GM21723 (cell line): ENCODE results near the gene ITGA4.
A peak's percentile ranks its signal among the peaks of the same experiment; 100 is the strongest.

Experiments used
- ATAC-seq: cut with Tn5 transposase; IDR thresholded peaks from one replicate; pipeline ENCODE4 v1.9.1; 2021; ENCODE audit warnings: mild to moderate bottlenecking, moderate library complexity; ENCODE audit not compliant: unreplicated experiment

The ITGA4 gene

DNA sequence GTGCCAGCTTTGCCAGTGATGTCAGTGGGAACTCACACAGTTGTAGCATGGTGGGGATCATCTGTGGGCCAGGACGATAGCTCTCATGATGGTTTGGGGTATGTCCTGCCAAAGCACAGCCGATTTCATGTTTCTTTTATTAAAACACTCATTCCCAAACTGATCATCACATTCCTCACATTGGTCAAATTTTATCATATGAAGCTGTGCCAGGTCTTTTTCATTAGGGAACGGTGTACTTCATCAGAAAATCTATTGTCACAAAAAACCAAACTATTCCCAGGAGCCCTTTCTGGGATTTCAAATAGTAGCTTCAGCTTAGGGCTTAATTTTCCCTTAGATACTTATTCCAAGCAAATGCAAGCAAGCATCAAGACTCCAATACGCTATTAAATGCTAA, 42.0 kb downstream of the ITGA4 start:
- no peak for ATAC-seq

DNA sequence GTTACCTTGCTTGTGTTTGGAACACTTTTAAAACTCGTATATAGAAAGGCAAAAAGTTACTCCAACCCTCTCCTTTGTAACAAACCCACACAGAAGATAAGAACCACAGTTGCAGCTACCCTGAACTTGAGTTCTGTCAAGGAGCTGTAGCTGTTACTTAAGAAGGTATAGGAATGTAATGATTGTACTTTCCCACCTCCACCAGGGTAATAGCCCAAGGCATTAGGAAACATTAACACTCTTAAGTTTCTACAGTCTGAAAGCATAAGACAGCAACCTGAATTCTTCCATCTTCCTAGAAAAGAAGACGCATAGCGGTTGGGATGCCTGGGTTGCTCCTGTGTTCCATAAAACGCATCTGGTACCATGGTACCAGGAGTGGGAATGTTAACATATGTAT, 43.0 kb downstream of the ITGA4 start:
- no peak for ATAC-seq

DNA sequence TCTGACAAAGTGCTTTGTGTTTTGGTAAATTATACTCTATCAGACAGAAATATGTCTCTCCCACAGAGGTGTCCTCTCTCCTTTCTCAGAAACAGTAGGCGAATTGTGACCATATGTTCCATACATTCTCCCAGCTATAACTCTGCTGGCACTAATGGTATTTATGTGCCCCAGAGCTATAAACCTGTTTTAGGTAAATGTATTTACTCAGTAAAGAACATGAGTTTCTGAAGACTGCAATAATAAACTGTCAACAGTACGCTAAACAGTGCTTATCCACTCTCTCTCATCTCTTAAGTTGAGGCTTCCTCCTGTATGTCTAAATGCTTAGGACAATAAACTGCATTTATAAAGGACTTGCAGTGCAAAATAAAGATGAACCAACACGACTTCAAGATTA, 58.5 kb downstream of the ITGA4 start:
- no peak for ATAC-seq

DNA sequence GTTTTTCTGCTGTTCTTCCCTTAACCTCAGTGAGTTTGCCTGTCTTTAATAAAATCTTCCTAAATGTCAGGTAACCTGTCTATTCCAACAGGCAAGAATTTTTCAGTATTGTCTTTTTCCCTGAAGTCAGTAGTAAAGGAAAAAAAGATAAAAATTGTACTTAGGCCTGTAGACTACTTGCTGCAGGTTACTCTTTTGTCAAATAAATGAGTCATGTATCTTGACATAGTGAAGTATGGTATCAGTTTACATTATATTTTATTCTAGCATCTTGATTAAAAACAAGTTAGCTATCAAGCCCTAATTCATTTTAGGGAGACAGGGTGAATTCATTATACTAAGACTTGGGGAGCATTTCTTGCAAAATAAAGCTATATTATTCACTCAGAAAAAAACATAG, 59.8 kb downstream of the ITGA4 start:
- no peak for ATAC-seq

DNA sequence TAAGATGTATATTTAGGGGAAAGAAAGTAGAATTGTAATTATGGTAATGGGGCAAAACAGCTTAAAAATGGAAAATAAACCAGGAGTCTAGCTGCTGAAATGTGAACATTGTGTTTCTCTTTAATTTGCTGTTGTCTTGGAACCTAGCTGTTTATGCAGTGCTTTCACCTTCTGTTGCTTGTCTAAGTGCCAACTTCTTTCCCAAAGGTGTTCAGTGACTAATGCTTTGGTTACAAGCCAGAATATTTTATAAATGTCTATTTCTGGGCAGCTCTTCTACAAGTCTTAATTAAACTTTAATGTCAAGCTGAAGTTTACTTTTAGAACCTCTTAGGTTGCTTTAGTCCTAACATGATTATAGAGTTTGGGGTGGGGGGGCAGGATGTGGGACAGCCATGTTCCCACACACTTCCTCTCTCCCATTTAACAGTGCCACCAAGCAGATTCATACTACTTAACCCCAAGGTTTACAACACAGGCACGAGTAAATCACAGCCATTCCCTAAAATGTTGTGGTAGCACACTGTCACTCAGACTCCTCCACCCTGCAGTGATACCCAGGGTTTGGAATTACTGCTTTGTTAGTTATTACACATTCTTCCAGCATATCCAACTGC, 60.6 kb downstream of the ITGA4 start:
- ATAC-seq, result no peak

DNA sequence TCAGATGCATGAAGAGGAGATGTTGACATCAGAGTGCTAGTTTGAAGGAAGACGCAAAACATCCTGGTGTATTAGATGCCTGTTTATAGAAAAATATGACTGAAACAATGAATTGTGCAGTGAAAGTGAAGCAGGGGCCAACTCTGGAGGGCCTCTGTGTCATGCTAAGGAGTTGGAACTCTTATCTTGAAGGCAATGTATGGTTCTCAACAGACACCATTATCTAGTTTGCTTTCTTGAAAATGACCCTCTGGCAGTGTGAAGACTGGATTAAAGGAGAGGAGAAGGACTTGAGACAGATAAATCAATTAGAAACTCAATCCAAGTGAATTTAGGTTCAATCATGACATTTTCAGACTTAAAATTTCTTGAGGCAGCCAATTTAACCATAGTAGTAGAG, 63.1 kb downstream of the ITGA4 start:
- no peak for ATAC-seq

DNA sequence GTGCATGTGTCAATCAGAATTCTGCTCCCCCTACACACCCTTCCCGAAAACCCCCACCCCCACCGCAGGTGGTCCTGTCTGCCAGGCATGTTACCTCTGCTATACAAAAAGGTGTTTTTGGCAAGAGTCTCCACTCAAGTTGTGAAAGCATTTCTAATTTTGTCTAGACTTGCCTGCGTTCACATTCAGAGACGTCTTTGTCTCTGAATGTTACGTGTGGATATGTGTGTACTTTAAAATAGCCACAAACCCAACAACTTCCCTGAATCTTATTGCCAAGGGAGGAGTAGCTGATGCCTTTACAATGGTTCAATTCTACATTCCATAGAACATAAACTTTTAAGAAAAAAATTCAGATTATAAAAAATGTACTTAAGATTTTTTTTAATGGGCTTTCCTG, 66.6 kb downstream of the ITGA4 start:
- ATAC-seq, result no peak

DNA sequence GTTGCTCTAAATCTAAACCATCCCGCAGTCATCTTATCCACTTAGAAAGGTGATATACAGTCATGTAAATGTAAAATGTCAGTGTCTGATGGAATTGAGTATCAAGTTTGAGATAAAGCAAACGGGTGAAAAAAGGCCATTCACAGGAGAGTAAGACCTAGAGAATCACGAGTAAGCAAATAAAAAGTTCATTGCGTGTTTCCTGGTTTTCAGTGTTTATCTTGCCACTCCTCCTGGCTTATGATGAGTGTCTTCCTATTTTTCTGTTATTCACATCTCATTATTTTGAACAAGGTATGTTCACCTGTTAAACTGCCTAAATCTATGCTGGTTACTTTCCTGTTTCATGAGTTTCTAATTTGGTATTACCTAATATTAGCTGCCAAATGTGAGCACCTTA, 68.8 kb downstream of the ITGA4 start:
- ATAC-seq, result no peak

DNA sequence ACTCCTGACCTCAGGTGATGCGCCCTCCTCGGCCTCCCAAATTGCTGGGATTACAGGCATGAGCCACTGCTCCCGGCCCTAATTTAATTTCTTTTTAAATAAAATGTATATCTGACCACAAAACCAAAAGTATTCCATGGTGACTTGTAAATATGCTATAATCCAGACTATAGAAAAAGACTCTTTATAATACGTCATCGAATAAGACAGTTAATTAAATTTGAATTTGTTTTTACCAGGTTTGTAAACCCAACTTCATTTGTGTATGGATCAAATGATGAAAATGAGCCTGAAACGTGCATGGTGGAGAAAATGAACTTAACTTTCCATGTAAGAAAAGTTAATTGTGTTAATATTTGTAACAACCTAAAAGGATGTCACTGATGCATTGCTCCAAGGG, 69.9 kb downstream of the ITGA4 start:
- no peak for ATAC-seq

DNA sequence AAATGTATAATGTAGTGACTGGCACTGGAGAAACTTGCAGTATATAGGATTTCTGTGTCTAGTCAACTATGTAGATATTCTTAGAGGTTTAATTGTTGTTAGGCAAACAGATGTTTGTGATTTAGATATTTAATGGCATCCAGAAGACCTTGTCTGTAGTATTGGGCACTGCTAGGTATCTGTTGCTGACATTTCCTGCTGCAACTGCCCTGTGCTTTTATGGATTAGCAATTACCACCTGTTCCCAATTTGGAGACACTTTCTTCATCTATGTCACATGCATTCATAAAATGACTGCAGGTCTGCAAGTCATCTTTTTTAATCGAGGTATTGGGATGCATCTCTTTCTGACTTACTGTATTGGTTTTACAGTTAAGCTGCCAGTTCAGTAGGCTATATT, 71.3 kb downstream of the ITGA4 start:
- no peak for ATAC-seq

DNA sequence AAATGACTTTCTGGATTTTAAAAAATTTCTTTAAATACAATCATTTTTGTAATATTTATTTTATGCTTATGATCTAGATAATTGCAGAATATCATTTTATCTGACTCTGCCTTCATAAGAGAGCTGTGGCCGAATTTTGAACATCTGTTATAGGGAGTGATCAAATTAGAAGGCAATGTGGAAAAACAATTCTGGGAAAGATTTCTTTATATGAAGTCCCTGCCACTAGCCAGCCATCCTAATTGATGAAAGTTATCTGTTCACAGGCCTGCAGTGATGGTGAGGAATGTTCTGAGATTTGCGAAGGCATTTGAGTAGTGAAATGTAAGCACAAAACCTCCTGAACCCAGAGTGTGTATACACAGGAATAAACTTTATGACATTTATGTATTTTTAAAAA, 79.5 kb downstream of the ITGA4 start:
- ATAC-seq, result no peak

DNA sequence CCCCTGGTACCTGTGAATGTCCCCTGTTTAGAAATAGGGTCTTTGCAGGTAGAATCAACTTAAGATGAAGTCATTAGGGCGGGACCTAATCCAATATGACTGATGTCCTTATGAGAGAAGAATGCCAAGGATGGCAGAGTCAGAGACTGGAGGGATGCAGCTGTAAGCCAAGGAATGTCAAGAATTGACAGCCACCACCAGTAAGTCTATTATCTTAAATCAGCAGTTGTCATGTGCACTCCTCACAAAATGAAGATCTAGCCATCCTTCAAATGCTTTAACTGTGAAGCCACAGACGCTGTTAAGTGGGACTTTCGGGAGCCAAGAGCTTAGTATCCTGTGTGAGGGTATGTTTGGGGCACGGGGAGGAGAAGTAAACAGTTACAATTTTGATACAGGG, 83.2 kb downstream of the ITGA4 start:
- ATAC-seq, result no peak

DNA sequence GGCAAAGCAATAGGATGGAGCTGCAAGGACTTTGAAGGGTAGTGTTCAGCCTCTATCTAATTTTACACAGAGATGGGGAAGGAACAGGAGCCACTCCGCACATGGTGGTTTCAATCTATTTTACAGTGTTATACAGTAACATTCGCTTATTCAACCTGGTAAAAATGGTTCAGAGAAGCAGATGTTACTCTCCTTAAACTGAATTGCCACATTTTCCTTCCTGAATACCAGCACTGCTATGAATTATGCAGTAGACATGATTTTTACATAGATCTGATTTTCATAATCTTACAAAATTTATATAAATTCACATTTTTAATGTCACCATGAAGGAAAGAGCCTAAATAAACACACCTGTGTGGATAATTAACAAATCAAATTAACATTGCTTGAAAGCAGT, 85.0 kb downstream of the ITGA4 start:
- ATAC-seq, result no peak

DNA sequence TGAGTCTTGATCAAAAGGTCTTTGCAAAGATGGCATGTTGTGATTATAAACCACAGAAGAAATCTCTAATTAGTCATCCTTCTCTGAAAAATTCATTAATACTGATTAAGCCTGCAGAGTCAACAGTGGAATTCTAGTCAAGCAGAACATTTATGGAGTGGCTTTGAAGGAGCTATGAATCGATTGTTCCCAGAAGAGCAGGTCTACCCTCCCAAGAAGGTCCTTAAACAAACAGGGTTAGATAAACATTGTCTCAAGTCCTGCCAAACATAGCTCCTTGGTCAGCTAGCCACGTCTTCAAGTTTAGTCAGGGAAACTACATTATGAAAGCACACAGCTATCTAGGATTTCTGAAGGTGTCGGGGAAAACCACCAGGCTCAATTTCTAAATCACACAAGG, 88.9 kb downstream of the ITGA4 start:
- ATAC-seq, result no peak

DNA sequence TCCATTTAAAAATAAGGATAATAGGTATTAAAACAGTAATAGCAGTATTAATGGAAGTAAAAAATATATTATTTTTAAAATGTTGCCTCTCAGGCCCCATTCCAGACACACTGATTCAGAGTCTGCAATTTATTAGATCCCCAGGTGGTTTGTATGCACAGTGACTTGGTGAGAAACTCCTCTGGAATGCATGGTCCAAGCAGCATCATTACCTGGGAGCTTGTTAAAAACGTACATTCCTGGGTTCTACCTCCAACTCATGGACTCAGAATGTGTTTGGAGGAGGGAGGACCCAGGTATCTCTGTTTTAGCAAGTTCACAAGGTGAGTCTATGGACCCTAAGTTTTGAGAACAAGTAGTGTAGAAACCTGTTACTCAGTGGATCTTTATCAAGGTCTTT, 95.6 kb downstream of the ITGA4 start:
- no peak for ATAC-seq

DNA sequence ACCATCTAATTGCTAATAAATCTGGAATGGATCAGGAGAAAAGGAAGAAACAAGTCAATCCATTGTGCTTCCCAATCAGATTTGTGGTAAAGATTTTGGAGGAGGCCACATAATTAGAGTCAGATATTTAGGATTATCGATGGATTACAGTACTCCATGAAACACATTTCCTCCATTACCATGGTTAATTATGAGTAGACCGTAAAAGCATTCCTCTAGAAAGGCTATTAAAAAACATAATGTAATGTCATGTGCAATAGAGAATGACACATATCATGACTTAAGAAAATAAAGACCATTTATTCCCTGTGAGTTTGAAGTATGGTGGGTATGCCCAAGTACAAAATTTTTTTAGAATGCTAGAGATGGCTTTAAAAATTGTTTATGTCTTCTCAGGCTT, 96.1 kb downstream of the ITGA4 start:
- ATAC-seq, result no peak

DNA sequence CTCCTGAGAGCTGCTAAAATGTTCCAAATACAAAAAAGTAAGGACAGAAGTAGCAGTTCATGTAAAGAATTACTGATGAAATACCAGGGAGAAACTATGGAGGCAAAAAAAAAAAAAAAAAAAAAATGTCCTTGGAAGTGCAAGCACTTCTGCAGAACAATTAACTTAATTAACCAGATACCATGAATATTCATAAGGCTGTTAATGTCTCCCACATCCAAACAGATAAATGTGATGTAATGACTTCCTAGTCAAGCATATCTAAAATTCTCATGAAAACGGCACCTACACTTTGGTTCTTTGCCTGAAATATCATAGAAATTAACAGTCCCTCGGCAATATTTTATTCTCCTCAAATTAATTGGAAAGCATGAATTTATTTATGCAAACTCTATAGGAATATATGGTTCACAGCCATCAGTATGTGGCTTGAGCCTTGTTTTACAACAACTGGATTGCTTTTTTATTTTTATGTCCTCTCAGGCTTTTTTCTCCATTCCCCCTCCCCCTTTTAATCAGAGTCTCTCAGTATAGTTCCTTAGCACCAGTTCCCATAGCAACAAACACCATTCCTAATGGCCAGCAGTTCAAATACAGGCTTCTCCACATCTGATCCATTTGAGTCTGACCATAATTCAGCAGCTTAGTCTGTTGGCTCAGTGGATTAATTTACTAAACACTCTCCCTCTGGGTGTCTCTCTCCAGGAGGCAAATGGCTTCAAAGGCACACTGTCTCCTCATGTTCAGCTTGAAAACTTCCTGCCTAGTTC, 97.1 kb downstream of the ITGA4 start:
- no peak for ATAC-seq

DNA sequence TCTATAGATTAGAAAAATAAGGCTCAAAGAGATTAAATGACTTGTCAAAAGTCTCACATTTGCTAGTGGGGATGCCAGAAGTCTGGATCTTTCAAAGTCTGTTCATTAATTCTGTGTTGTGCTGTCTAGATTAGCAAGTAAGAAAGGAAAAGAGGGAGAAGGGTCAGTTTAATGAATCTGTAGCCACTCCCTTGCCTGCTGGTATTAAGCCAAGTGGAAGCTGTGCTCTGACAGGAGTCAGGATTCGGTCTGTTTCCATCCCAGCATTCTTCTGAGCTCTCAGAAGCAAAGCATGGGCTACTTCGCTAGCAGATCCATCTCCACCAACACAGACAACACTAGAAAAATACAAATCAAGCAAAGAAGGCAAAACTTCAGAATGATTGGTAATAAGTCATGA, 101.2 kb downstream of the ITGA4 start:
- ATAC-seq, result no peak

DNA sequence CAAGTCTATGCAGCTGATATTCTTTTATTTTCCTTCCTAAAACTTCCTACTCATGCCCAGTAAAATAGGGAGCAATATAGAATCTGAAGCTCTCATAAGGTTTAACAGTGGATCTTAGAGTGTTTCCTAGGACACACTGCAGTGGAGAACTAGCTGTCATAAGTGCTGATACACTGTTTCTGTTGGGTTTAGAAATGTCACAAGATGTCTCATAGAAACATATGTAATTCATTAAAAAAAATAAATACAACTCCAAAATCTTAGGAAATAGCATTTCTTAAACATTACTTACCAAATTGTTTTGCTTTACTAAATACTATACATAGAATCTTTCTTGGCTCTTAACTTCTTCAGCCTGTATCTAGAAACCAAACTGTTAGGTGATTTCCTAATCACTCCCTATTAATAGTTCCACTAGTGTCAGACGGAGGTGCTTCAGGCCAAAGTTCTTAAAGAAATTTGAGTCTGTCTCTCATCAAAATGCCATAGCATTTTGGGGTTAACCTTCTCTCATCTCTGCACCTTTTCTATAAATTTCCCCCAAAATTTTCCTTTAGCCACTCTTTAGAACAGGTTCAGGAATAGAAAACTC, 106.0 kb downstream of the ITGA4 start:
- peak; percentile 38 for ATAC-seq

DNA sequence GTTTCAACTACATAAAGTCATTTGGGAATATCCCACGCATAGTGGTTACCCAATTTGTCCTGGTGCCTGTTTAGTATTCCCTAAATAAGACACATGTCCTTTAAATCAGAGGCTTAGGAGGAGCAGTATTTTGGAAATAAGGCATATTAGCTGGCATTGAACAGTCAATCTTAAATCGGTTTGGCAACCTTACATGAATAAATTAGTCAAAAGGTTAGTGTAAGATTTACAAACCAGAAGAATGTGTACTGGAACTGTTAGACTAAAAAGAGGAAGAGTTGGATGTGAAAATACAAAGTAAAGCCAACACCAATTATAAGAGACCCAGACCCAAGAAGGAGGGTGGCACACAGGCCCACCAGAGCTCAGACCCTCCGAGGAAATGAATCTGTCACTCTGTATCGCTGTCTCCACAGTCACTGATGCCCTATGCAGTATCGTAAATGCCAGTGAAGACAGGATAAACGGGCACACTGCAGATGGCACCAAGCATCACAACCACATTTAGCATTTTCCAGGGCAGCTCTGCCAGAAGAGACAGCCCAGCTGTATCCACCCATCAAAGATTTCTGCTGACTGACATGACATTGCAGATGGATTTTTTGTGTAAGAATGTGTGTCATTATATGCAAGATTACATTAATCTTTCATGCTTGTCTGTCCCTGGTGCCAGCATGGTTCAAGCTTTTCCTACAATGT, 109.3 kb downstream of the ITGA4 start:
- no peak for ATAC-seq

DNA sequence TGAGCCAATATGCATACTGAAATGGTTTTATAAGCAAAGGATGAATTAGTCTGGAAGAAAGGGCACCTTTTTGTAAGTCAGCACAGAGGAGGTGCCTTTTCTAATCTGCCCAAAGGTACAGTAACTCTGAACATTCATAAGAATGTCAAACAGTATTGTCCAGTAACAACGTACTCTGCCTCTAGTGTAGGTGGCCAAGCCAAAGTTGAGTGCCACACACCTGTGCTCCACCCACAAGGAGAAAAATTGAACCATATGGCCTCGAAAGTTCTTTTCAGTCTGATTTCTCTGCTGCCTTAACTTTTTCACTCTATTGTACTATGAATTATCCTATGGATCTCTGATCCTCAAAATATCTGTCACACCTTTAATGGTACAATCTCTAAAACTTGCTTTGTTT, 112.9 kb downstream of the ITGA4 start:
- no peak for ATAC-seq
